Nephron (organoid): ENCODE data around the gene PPP6R2.

Source experiments
- H3K27ac Mint-ChIP-seq, 3 experiments: 2 replicates each; pipeline ENCODE4 v1.8.0; 2020; ENCODE audit warnings: mixed read lengths in 3 of 3, mild to moderate bottlenecking in 2 of 3, moderate library complexity in 1 of 3
- H3K27me3 Mint-ChIP-seq: 2 replicates; pipeline ENCODE4 v1.8.0; 2021; ENCODE audit warnings: low read depth, mild to moderate bottlenecking, moderate library complexity, mixed read lengths
- H3K36me3 Mint-ChIP-seq: 2 replicates; pipeline ENCODE4 v1.8.0; 2020; ENCODE audit warnings: low read depth, mixed read lengths
- H3K4me1 Mint-ChIP-seq: 2 replicates; pipeline ENCODE4 v1.8.0; 2020; ENCODE audit warnings: mixed read lengths
- H3K4me3 Mint-ChIP-seq, 3 experiments: 2 replicates each; pipeline ENCODE4 v1.8.0; 2020; ENCODE audit warnings: mild to moderate bottlenecking in 3 of 3, mixed read lengths in 3 of 3, moderate library complexity in 2 of 3
- H3K9me3 Mint-ChIP-seq: 2 replicates; pipeline ENCODE4 v1.8.0; 2020; ENCODE audit warnings: mixed read lengths
- TF ChIP-seq, protein P1 (sequence below), 3 experiments: fragments of 200-600 bp; sonication (generic); IDR thresholded peaks; one replicate each; pipeline ENCODE4 v1.5.0; 2021; ENCODE audit warnings: antibody characterized with exemption in 3 of 3; ENCODE audit not compliant: unreplicated experiment in 3 of 3

PPP6R2 gene

DNA sequence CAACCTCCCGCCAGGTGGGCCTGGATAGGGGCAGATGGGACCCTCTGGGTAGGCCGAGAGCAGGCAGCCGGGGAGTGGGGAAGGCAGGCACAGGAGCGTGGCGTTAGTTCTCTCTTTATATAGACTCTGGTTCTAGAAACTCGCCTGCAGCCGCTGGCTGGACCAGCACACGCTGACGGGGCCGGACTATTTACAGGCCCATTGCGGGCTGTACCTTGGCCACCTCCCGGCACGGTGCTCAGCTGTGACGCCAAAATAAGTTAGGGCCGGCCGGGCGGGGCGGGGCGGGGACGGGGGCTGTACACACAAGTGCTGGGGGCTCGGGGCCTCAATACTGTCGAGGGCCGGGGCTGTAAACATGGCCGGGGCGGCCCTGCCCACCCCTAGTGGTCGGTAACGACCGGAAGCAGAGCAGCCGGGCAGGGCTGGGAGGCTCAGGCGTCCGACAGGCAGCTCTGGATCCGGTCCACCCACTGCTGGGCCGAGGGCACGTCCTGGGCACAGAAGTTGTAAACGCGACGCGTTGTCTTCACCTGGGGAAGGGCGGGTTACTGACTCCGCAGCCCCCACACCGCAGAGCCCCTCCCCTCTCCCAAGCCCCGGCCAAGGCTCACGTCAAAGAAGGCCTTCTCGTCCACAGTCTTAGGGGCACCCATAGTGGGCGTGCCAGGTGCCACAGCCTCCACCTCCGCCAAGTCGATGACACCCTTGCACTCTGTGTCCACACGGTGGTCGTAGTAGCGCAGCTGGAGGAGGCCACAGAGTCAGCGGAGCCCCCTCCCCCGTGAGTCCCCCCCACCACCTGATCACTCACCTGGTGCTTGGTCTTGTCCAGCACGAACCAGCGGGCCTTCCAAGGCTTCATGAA, 103.8 kb downstream of the PPP6R2 start:
- H3K27me3 Mint-ChIP-seq = no peaks in the 10 kb centered on the region
- peaks cover 36% of the 10 kb centered on the region for H3K36me3 Mint-ChIP-seq
- H3K9me3 Mint-ChIP-seq = no peaks in the 10 kb centered on the region
- H3K4me1 Mint-ChIP-seq = no peaks in the 10 kb centered on the region
- H3K27ac Mint-ChIP-seq = no peak overlapping the region
- no peak overlapping the region for H3K4me3 Mint-ChIP-seq
- TF ChIP-seq, protein P1, sequence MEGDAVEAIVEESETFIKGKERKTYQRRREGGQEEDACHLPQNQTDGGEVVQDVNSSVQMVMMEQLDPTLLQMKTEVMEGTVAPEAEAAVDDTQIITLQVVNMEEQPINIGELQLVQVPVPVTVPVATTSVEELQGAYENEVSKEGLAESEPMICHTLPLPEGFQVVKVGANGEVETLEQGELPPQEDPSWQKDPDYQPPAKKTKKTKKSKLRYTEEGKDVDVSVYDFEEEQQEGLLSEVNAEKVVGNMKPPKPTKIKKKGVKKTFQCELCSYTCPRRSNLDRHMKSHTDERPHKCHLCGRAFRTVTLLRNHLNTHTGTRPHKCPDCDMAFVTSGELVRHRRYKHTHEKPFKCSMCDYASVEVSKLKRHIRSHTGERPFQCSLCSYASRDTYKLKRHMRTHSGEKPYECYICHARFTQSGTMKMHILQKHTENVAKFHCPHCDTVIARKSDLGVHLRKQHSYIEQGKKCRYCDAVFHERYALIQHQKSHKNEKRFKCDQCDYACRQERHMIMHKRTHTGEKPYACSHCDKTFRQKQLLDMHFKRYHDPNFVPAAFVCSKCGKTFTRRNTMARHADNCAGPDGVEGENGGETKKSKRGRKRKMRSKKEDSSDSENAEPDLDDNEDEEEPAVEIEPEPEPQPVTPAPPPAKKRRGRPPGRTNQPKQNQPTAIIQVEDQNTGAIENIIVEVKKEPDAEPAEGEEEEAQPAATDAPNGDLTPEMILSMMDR (IDR thresholded peaks at IDR 0.05; ENCODE audit: unreplicated experiment in 3 of 3) = no peak

- H3K27ac Mint-ChIP-seq = no peak overlapping the region
- TF ChIP-seq, protein P1 (IDR thresholded peaks at IDR 0.05; ENCODE audit: unreplicated experiment in 3 of 3) = no peak
- no peak overlapping the region for H3K4me3 Mint-ChIP-seq
These were observed 104.7 kb downstream of the PPP6R2 start for GRCh38 chr22:50447576-50448551.

DNA sequence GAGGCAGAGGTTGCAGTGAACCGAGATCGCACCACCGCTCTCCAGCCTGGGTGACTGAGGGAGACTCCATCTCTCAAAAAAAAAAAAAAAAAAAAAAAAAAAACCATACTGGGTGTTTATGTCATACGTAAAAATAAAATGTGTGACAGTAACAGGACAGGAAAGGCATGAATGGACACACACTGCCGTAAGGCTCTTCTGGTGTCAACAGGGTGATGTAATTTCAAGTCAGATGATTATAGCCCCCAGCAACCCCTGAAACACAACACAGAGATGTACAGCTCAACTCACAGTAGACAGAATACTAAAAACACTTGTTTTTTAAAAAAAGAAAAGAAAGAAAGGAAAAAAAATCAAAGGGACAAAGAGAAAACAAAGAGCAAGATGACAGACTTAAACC, 109.5 kb downstream of the PPP6R2 start:
- Mint-ChIP-seq H3K27me3 (no peaks in the 10 kb centered on the region), H3K27ac (no peak overlapping the region), H3K9me3 (no peaks in the 10 kb centered on the region), H3K36me3 (peaks cover 48% of the 10 kb centered on the region), H3K4me1 (no peaks in the 10 kb centered on the region), H3K4me3 (no peak overlapping the region)
- TF ChIP-seq, protein P1 (IDR thresholded peaks at IDR 0.05; ENCODE audit: unreplicated experiment in 3 of 3) = no peak

More at GRCh38 chr22:50447576-50448551, 104.7 kb downstream of the PPP6R2 start:
- Mint-ChIP-seq H3K9me3 (no peaks in the 10 kb centered on the region), H3K4me1 (no peaks in the 10 kb centered on the region), H3K27me3 (no peaks in the 10 kb centered on the region), H3K36me3 (peaks cover 39% of the 10 kb centered on the region)

- H3K36me3 Mint-ChIP-seq = peaks cover 42% of the 10 kb centered on the region
- H3K4me3 Mint-ChIP-seq = no peak overlapping the region
- TF ChIP-seq, protein P1 (IDR thresholded peaks at IDR 0.05; ENCODE audit: unreplicated experiment in 3 of 3) = no peak
- no peaks in the 10 kb centered on the region for H3K4me1 Mint-ChIP-seq
- H3K27me3 Mint-ChIP-seq = no peaks in the 10 kb centered on the region
- no peaks in the 10 kb centered on the region for H3K9me3 Mint-ChIP-seq
- H3K27ac Mint-ChIP-seq = no peak overlapping the region
These were observed 111.5 kb downstream of the PPP6R2 start for GRCh38 chr22:50454556-50455075.

GRCh38 chr22:50455201-50455600, 112.1 kb downstream of the PPP6R2 start:
- H3K4me3 Mint-ChIP-seq = no peak overlapping the region

More at GRCh38 chr22:50455201-50455600, 112.1 kb downstream of the PPP6R2 start:
- H3K27ac Mint-ChIP-seq = no peak overlapping the region
- no peaks in the 10 kb centered on the region for H3K27me3 Mint-ChIP-seq
- no peaks in the 10 kb centered on the region for H3K4me1 Mint-ChIP-seq
- peaks cover 39% of the 10 kb centered on the region for H3K36me3 Mint-ChIP-seq
- no peaks in the 10 kb centered on the region for H3K9me3 Mint-ChIP-seq
- TF ChIP-seq, protein P1 (IDR thresholded peaks at IDR 0.05; ENCODE audit: unreplicated experiment in 3 of 3) = no peak
